ENCODE data around the gene OAS2. TPM values are rescaled to one million over a fixed set of nuclear protein-coding genes. Genes with fewer than 3 reads are reported as not detected.

OAS2 gene
- total and polyA plus RNA-seq, 2 of the 8 experiments (the other 6 are each of a cell fraction or from before 2014, with no cell fraction given), result 0.06 TPM; not detected in 1

- Histone ChIP-seq H2AK5ac (ENCODE audit: low read depth, low read length) (no peak overlapping the region), H3K79me2 (ENCODE audit: control insufficient read depth in 1 of 2, insufficient read depth in 2 of 2, low read length in 2 of 2) (no peaks in the 10 kb centered on the region), H2BK15ac (ENCODE audit: low read length) (no peak overlapping the region), H3K14ac (ENCODE audit: insufficient read length) (no peak overlapping the region), H2BK12ac (ENCODE audit: low read depth, low read length) (no peak overlapping the region), H3K79me1 (ENCODE audit: low read depth, low read length) (no peaks in the 10 kb centered on the region), H3K27ac (ENCODE audit: low read depth, low read length) (no peak overlapping the region), H3K4me1 (replicated peaks in 1 of 4; ENCODE audit: control insufficient read depth in 3 of 4, insufficient read depth in 4 of 4, low read length in 3 of 4) (peaks cover 0 to 5% (median 2%) of the 10 kb centered on the region in 4 experiments; a peak in 4 of 7 replicates), H4K5ac (ENCODE audit: insufficient read length, low read depth, low read length) (no peak overlapping the region), H4K8ac (ENCODE audit: extremely low read depth, insufficient read depth, low read length) (no peak overlapping the region), H2BK120ac (replicated peaks; ENCODE audit: low read depth, low read length) (no peak overlapping the region), H3K36me3 (ENCODE audit: control insufficient read depth in 2 of 4, insufficient read depth in 4 of 4, low read length in 3 of 4) (no peaks in the 10 kb centered on the region), H2BK20ac (ENCODE audit: low read length) (no peak overlapping the region), H3K9me3 (ENCODE audit: insufficient read depth in 2 of 2, low read depth in 1 of 2, low read length in 1 of 2) (no peaks in the 10 kb centered on the region), H3K27me3 (replicated peaks in 1 of 4; ENCODE audit: control insufficient read depth in 3 of 4, extremely low read depth in 1 of 4, insufficient read depth in 3 of 4, low read length in 3 of 4) (peaks cover 0 to 15% (median 10%) of the 10 kb centered on the region in 4 experiments; a peak in 6 of 7 replicates), H2BK5ac (ENCODE audit: low read depth, low read length) (no peak overlapping the region), H3K4ac (replicated peaks; ENCODE audit: insufficient read length, low read depth, low read length) (no peak overlapping the region), H3K4me2 (ENCODE audit: insufficient read depth in 1 of 2, low read depth in 2 of 2, low read length in 2 of 2) (no peak overlapping the region), H2AFZ (ENCODE audit: low read length) (no peak overlapping the region), H4K91ac (replicated peaks; ENCODE audit: insufficient read length, low read length) (no peak overlapping the region), H3K18ac (ENCODE audit: extremely low read depth, low read length) (no peak overlapping the region), H3K23me2 (ENCODE audit: low read depth, low read length) (no peaks in the 10 kb centered on the region; the same call in 1 of the 2 replicates), H3K4me3 (ENCODE audit: extremely low read depth in 1 of 4, insufficient read depth in 2 of 4, low read depth in 3 of 4, low read length in 4 of 4) (no peak overlapping the region), H3K9ac (replicated peaks in 1 of 4; ENCODE audit: extremely low read depth in 1 of 4, low read depth in 3 of 4, low read length in 3 of 4) (no peak overlapping the region), H4K20me1 (replicated peaks in 1 of 2; ENCODE audit: control insufficient read depth in 1 of 2, insufficient read depth in 2 of 2, low read length in 2 of 2) (no peaks in the 10 kb centered on the region), H3K23ac (ENCODE audit: insufficient read length) (no peak overlapping the region), H3K56ac (replicated peaks; ENCODE audit: insufficient read length, low read depth, low read length) (no peak overlapping the region)
- DNase-seq (ENCODE audit: low read depth in 1 of 2, low spot score in 2 of 2) (no peak), FAIRE-seq (no peak)
- 97% methylated on average over 2 of the region's 2 CpGs; no CpG with 5 or more reads in 1 of the 2 experiments for WGBS, 2 experiments (ENCODE audit: extremely low coverage in 1 of 2, insufficient coverage in 1 of 2, insufficient read length in 1 of 2, insufficient replicate concordance in 2 of 2, low coverage in 1 of 2, low lambda C conversion rate in 2 of 2, missing lambda C conversion rate in 1 of 2)
- ChIA-PET POLR2A (ENCODE audit: partially characterized antibody) (no interaction called here), CTCF (ENCODE audit: partially characterized antibody) (interaction anchor here (0.7 to 1.2 kb wide), 2 partner anchors 14 to 113 kb away, joined by 3 read pairs; no protein-coding TSS in a partner anchor)
- no peak for TF ChIP-seq SRF (IDR thresholded peaks at IDR 0.05; ENCODE audit: low read depth, low read length)
- no peak for TF ChIP-seq CHD2 (IDR thresholded peaks at IDR 0.05; ENCODE audit: low read length)
- TF ChIP-seq JUN (IDR thresholded peaks at IDR 0.05; ENCODE audit: low read depth, low read length), result no peak
- no peak for TF ChIP-seq SUZ12 (IDR thresholded peaks at IDR 0.05; ENCODE audit: low read length)
- no peak for TF ChIP-seq CTBP2 (IDR thresholded peaks at IDR 0.05; ENCODE audit: borderline replicate concordance, insufficient read depth, insufficient read length, low read length)
- TF ChIP-seq USF2 (IDR thresholded peaks at IDR 0.05; ENCODE audit: low read length), result no peak
- TF ChIP-seq JUND (IDR thresholded peaks at IDR 0.05; ENCODE audit: low read length), result no peak
- no peak for TF ChIP-seq CEBPB (IDR thresholded peaks at IDR 0.05; ENCODE audit: low read depth, low read length)
- TF ChIP-seq TEAD4 (IDR thresholded peaks at IDR 0.05; ENCODE audit: low read depth, low read length), result no peak
- TF ChIP-seq ATF3 (IDR thresholded peaks at IDR 0.05; ENCODE audit: insufficient read depth, low read depth, low read length), result no peak
- no peak for TF ChIP-seq SAP30 (IDR thresholded peaks at IDR 0.05; ENCODE audit: insufficient read depth, insufficient replicate concordance, low read length)
- TF ChIP-seq SP2 (IDR thresholded peaks at IDR 0.05; ENCODE audit: low read length), result no peak
- no peak for TF ChIP-seq NRF1 (IDR thresholded peaks at IDR 0.05; ENCODE audit: low read depth, low read length)
Observed at GRCh38 chr12:112936927-112937326, 41.4 kb upstream of the OAS2 start.
